GM19023 (cell line): Measurements from ENCODE around the gene RGPD8.

Experiments used
- ATAC-seq: cut with Tn5 transposase; IDR thresholded peaks from one replicate; pipeline ENCODE4 v1.9.1; 2021; ENCODE audit warnings: mild to moderate bottlenecking, moderate library complexity; ENCODE audit not compliant: unreplicated experiment

The RGPD8 gene

DNA sequence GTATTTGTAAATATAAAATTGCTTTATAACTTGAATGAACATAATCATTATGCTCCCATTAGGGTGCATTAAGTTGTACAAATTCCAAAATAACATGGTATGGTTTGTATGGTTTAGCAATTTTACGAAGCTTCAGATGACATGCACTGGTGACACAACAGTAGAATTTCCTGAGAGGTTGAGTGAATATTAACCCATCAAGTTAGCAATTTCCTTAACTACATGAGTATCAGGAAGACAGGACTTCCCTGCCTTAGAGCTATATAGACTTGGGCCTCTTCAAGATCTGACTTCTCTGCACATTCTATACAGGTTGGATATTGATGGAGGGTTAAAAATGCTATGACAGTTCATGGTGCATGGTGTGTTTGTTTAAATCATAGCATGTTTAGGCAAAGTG, 97.8 kb downstream of the RGPD8 start:
- ATAC-seq: no peak

DNA sequence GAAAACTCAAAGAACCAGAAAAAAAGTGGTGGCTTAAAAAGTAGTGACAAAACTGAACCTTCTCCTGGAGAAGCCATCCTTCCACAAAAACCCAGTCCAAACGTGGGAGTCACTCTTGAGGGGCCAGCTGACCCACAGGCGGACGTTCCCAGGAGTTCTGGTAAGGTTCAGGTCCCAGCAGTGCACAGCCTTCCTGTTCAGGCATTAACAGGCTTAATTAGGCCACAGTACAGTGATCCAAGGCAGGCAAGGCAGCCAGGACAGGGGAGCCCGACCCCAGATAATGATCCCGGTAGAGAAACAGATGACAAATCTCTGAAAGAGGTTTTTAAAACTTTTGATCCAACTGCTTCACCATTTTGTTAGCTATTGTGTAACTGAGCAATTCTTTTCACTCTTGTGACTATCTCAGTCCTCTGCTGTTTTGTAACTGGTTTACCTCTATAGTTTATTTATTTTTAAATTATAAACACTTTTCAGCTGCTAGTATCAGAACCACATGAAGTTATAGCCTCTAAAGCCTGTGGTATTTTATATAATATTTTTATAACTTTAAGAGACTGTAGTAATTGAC, 101.2 kb downstream of the RGPD8 start:
- ATAC-seq: no peak

DNA sequence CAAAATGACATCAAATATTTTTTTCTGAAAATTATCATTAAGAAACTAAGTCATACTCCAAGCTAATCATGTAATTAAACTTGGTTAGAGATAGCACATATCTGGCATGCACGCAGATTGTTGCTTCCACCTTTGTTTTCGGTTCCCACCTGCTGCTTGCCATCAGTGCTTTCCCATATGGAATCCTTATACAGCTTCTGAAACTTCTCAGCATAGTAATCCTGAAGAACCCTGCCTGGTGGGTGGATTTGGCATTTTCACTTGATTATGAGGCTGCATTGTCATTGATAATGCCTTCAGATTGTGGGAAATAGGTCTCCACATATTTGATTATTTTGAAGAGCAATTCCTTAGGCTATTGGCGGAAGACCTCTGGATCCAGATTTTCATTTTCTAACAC, 110.5 kb downstream of the RGPD8 start:
- no peak for ATAC-seq

DNA sequence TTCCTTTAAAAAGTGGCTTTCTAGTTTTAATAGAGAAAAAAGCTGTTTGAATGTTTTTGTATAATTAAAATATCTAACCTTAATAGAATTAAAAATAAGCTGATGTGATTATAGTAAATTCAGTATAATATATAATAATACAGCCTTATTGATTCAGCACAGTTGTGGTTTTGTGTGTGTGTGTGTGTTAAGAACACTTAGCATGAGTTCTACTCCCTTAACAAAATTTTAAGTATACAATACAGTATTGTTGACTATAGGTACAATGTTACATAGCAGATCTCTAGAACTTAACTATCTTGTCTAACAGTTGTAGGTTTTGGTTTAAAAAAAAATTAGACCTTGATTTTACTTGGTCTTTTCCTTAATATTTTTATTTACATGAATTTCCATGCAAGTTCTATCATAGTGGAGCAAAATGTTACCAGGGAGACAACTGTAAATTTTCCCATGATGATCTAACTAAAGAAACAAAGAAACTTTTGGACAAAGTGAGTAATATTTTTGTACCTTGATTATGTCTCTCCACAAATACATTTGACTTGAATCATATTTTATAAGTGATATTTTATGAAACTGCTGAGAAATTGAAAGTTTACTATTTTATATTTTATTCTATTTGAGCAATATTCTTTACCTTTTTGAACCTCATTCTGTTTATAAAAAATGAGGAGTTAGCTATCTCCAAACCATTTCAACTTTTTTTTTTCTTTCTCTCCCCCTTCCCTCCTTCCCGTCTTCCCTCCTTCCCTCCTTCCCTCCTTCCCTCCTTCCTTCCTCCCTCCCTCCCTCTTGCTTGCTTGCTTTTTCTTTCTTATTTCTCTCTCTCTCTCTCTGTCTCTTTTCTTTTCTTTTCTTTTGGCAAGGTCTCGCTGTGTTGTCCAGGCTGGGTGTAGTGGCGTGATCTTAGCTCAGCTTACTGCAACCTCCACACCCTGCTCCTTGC, 111.8 kb downstream of the RGPD8 start:
- ATAC-seq: no peak
